Measurements from ENCODE around the gene STPG2. TPM values are rescaled to one million over a fixed set of nuclear protein-coding genes. Genes with fewer than 3 reads are reported as not detected.

The STPG2 gene
- total and polyA plus RNA-seq, 2 donors (not counting 3 experiments of a cell fraction or from before 2014, with no cell fraction given): not detected

DNA sequence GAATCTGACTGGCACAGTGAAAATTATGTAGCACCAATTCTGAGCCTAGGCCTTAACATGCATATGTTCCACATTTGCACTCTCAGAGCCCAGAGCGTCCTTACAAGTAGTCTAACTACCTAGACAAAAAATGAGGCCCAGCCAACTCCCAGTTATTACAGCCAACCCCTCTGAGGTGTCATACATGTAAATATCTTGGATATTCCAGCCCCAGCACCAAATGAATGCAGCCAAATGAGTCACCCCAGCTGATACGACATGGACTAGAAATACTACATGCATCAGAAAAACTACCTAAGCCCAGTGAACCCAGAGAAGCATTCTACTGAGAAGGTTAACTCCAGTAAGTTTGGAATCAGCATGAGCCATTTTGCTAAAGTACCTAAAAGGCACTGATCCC is 145.1 kb downstream of the STPG2 start:
- intact Hi-C loops (cut with micrococcal nuclease) (no loop called here), dilution Hi-C loops (cut with MboI; ENCODE audit: extremely low pct_ligation_motif_present, low sequenced_read_pairs) (no loop called here)
- H4K20me1 ChIP-seq (replicated peaks; ENCODE audit: control insufficient read depth, extremely low read depth, insufficient read depth, low read length): no peaks in the 10 kb centered on the region
- DNase-seq (ENCODE audit: low read depth, low spot score): no peak
- BruUV-seq (replicated peaks): no TSS peak
- H3K36me3 ChIP-seq (ENCODE audit: control insufficient read depth in 2 of 2, extremely low read depth in 1 of 2, insufficient read depth in 2 of 2, low read length in 2 of 2): no peaks in the 10 kb centered on the region
- ChIA-PET POLR2A (no interaction called here), CTCF (no interaction called here)
- H3K4me2 ChIP-seq (ENCODE audit: insufficient read depth, low read length): no peak overlapping the region
- H2AFZ ChIP-seq (ENCODE audit: low read depth, low read length): no peak overlapping the region
- no peak overlapping the region for H3K27ac ChIP-seq (ENCODE audit: insufficient read depth, low read depth, low read length)
- no peak for TF ChIP-seq MYC (IDR thresholded peaks at IDR 0.05; ENCODE audit: low read depth, low read length)
- TF ChIP-seq, protein P1, sequence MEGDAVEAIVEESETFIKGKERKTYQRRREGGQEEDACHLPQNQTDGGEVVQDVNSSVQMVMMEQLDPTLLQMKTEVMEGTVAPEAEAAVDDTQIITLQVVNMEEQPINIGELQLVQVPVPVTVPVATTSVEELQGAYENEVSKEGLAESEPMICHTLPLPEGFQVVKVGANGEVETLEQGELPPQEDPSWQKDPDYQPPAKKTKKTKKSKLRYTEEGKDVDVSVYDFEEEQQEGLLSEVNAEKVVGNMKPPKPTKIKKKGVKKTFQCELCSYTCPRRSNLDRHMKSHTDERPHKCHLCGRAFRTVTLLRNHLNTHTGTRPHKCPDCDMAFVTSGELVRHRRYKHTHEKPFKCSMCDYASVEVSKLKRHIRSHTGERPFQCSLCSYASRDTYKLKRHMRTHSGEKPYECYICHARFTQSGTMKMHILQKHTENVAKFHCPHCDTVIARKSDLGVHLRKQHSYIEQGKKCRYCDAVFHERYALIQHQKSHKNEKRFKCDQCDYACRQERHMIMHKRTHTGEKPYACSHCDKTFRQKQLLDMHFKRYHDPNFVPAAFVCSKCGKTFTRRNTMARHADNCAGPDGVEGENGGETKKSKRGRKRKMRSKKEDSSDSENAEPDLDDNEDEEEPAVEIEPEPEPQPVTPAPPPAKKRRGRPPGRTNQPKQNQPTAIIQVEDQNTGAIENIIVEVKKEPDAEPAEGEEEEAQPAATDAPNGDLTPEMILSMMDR (IDR thresholded peaks at IDR 0.05; ENCODE audit: extremely low read depth in 1 of 2, insufficient read depth in 1 of 2, low read depth in 1 of 2, low read length in 2 of 2): no peak
- no peak for TF ChIP-seq EZH2 (IDR thresholded peaks at IDR 0.05; ENCODE audit: borderline replicate concordance, low read depth, low read length, severe bottlenecking)
- TF ChIP-seq POLR2AphosphoS5 (IDR thresholded peaks at IDR 0.05; ENCODE audit: insufficient read depth, low read depth, low read length): no peak
- no peak for TF ChIP-seq POLR2A (IDR thresholded peaks at IDR 0.05; ENCODE audit: low read depth, low read length)
- no peak for TF ChIP-seq GATA2 (IDR thresholded peaks at IDR 0.05; ENCODE audit: insufficient read depth, insufficient read length, low read depth, low read length)
- TF ChIP-seq, protein P2, sequence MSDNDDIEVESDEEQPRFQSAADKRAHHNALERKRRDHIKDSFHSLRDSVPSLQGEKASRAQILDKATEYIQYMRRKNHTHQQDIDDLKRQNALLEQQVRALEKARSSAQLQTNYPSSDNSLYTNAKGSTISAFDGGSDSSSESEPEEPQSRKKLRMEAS (IDR thresholded peaks at IDR 0.05; ENCODE audit: insufficient read depth, insufficient read length): no peak
- no peak for TF ChIP-seq FOS (IDR thresholded peaks at IDR 0.05; ENCODE audit: borderline replicate concordance, insufficient read depth, low read length)
- no peak for TF ChIP-seq JUN (IDR thresholded peaks at IDR 0.05; ENCODE audit: borderline replicate concordance, insufficient read depth, insufficient read length, low read depth)
- H3K4me1 ChIP-seq (ENCODE audit: control insufficient read depth, extremely low read depth, insufficient read depth, low read length): no peaks in the 10 kb centered on the region
- no peak overlapping the region for H3K9ac ChIP-seq (replicated peaks; ENCODE audit: extremely low read depth, insufficient read depth, low read length)
- no peaks in the 10 kb centered on the region for H3K79me2 ChIP-seq (ENCODE audit: control insufficient read depth, insufficient read depth, low read length)
- H3K4me3 ChIP-seq (replicated peaks in 1 of 3; ENCODE audit: insufficient read depth in 1 of 3, low read depth in 1 of 3, low read length in 3 of 3): no peak overlapping the region
- no peaks in the 10 kb centered on the region for H3K9me3 ChIP-seq (replicated peaks; ENCODE audit: control insufficient read depth, insufficient read depth, low read length)
- no peak for FAIRE-seq
- no peaks in the 10 kb centered on the region for H3K9me1 ChIP-seq (replicated peaks; ENCODE audit: control insufficient read depth, extremely low read depth, insufficient read depth, low read length)
- H3K27me3 ChIP-seq (ENCODE audit: control insufficient read depth in 2 of 2, insufficient read depth in 2 of 2, low read length in 2 of 2): no peaks in the 10 kb centered on the region

All from endothelial cell of umbilical vein (primary cell).